Measurements from ENCODE around the gene MBOAT7.

DNA sequence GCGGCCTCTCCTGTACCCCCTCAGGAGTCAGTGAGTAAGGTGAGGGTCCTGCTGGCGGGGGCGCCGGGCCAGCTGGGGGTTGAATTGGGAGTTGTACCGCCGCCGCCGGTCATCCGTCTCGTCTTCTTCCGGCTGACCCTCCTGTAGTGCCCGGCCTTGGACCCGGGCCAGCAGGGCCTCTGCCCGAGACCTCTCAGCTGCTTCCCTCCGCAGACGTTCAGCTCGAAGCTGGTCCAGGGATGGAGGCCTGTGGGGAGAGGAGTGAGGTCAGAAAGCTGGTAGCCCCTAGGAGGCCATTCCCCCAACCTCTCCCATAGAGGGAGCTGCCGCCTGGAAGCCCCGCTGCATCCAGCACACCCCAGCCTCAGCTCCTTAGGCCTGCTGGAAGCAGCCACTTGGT lies 33.7 kb downstream of the MBOAT7 start:
- TF ChIP-seq, protein P1, sequence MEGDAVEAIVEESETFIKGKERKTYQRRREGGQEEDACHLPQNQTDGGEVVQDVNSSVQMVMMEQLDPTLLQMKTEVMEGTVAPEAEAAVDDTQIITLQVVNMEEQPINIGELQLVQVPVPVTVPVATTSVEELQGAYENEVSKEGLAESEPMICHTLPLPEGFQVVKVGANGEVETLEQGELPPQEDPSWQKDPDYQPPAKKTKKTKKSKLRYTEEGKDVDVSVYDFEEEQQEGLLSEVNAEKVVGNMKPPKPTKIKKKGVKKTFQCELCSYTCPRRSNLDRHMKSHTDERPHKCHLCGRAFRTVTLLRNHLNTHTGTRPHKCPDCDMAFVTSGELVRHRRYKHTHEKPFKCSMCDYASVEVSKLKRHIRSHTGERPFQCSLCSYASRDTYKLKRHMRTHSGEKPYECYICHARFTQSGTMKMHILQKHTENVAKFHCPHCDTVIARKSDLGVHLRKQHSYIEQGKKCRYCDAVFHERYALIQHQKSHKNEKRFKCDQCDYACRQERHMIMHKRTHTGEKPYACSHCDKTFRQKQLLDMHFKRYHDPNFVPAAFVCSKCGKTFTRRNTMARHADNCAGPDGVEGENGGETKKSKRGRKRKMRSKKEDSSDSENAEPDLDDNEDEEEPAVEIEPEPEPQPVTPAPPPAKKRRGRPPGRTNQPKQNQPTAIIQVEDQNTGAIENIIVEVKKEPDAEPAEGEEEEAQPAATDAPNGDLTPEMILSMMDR (conservative IDR thresholded peaks at IDR 0.05 in 1 of 2, IDR thresholded peaks at IDR 0.05 in 1 of 2; ENCODE audit: extremely low read depth in 1 of 2, insufficient read depth in 1 of 2, low read depth in 1 of 2, low read length in 2 of 2), result no peak
- TF ChIP-seq EZH2 (IDR thresholded peaks at IDR 0.05; ENCODE audit: borderline replicate concordance, low read length), result no peak

Measured in mammary epithelial cell (primary cell).